Breast epithelium (tissue), 3 donors: Measurements from ENCODE around the gene ERN2.

Source experiments
- CTCF ChIP-seq, 3 donors: fragments of 450-650 bp; IDR thresholded peaks; one replicate each; pipeline ENCODE4 v1.5.1; 2016 to 2017; ENCODE audit warnings: antibody characterized with exemption in 3 of 3, mild to moderate bottlenecking in 3 of 3, moderate library complexity in 3 of 3
- POLR2A ChIP-seq: fragments of 450-650 bp; IDR thresholded peaks from one replicate; pipeline ENCODE4 v1.6.1; 2016; ENCODE audit warnings: antibody characterized with exemption, mild to moderate bottlenecking, moderate library complexity
- POLR2AphosphoS5 ChIP-seq, 3 donors: sonication (generic); formaldehyde crosslinking; IDR thresholded peaks; one replicate each; pipeline ENCODE4 v1.6.1; 2017; ENCODE audit warnings: antibody characterized with exemption in 3 of 3

GRCh38 chr16:23710008-23710407, 3.0 kb downstream of the ERN2 start:
- TF ChIP-seq CTCF (IDR thresholded peaks at IDR 0.05): no peak
- no peak for TF ChIP-seq POLR2AphosphoS5 (IDR thresholded peaks at IDR 0.05)
- TF ChIP-seq POLR2A: no peak
